Measurements from ENCODE around the gene CCDC87. TPM values are rescaled to one million over a fixed set of nuclear protein-coding genes. Genes with fewer than 3 reads are reported as not detected.
A peak's percentile ranks its signal among the peaks of the same experiment; 100 is the strongest.

Gene CCDC87
- total and polyA plus RNA-seq, 2 donors (not counting 3 experiments of a cell fraction or from before 2014, with no cell fraction given) = 0.06 to 0.22 TPM

- Histone ChIP-seq H3K9me3 (replicated peaks; ENCODE audit: control insufficient read depth, insufficient read depth, low read length) (no peaks in the 10 kb centered on the region), H3K27me3 (ENCODE audit: control insufficient read depth in 2 of 2, insufficient read depth in 2 of 2, low read length in 2 of 2) (no peaks in the 10 kb centered on the region), H2AFZ (ENCODE audit: low read depth, low read length) (no peak overlapping the region), H3K36me3 (ENCODE audit: control insufficient read depth in 2 of 2, extremely low read depth in 1 of 2, insufficient read depth in 2 of 2, low read length in 2 of 2) (peaks cover 44 to 54% of the 10 kb centered on the region in 2 experiments), H3K4me1 (ENCODE audit: control insufficient read depth, extremely low read depth, insufficient read depth, low read length) (peaks cover 9% of the 10 kb centered on the region), H3K9ac (replicated peaks; ENCODE audit: extremely low read depth, insufficient read depth, low read length) (no peak overlapping the region), H3K79me2 (ENCODE audit: control insufficient read depth, insufficient read depth, low read length) (peaks cover 99% of the 10 kb centered on the region), H3K4me3 (replicated peaks in 1 of 3; ENCODE audit: insufficient read depth in 1 of 3, low read depth in 1 of 3, low read length in 3 of 3) (no peak overlapping the region), H3K4me2 (ENCODE audit: insufficient read depth, low read length) (no peak overlapping the region), H3K27ac (ENCODE audit: insufficient read depth, low read depth, low read length) (no peak overlapping the region), H4K20me1 (replicated peaks; ENCODE audit: control insufficient read depth, extremely low read depth, insufficient read depth, low read length) (peaks cover 20% of the 10 kb centered on the region), H3K9me1 (replicated peaks; ENCODE audit: control insufficient read depth, extremely low read depth, insufficient read depth, low read length) (no peaks in the 10 kb centered on the region)
- BruUV-seq (replicated peaks) = no TSS peak
- dilution Hi-C loops (cut with MboI; ENCODE audit: extremely low pct_ligation_motif_present, low sequenced_read_pairs) = no loop called here
- TF ChIP-seq POLR2A (IDR thresholded peaks at IDR 0.05; ENCODE audit: low read depth, low read length) (peak; percentile 15), GATA2 (IDR thresholded peaks at IDR 0.05; ENCODE audit: insufficient read depth, insufficient read length, low read depth, low read length) (no peak), CTCF (IDR thresholded peaks at IDR 0.05; ENCODE audit: extremely low read depth in 1 of 2, insufficient read depth in 1 of 2, low read depth in 1 of 2, low read length in 2 of 2) (no peak)
- FAIRE-seq = no peak
- ChIA-PET CTCF (interaction anchor here (1.0 to 2.4 kb wide), 2 partner anchors 14 to 54 kb away, joined by 3 to 8 read pairs; no protein-coding TSS in a partner anchor), POLR2A (no interaction called here)
- DNase-seq (ENCODE audit: low read depth, low spot score) = no peak
- intact Hi-C loops (cut with micrococcal nuclease) = no loop called here
These were observed 31.6 kb upstream of the CCDC87 start for GRCh38 chr11:66624450-66624849.

GRCh38 chr11:66619080-66619554 lies 26.3 kb upstream of the CCDC87 start:
- Histone ChIP-seq H3K27me3 (ENCODE audit: control insufficient read depth in 2 of 2, insufficient read depth in 2 of 2, low read length in 2 of 2) (no peaks in the 10 kb centered on the region), H3K79me2 (ENCODE audit: control insufficient read depth, insufficient read depth, low read length) (peaks cover 75% of the 10 kb centered on the region), H3K4me3 (replicated peaks in 1 of 3; ENCODE audit: insufficient read depth in 1 of 3, low read depth in 1 of 3, low read length in 3 of 3) (peak overlapping the region in 2 of 3 experiments; percentile 75 to 93), H2AFZ (ENCODE audit: low read depth, low read length) (no peak overlapping the region), H3K9ac (replicated peaks; ENCODE audit: extremely low read depth, insufficient read depth, low read length) (peak overlapping the region; percentile 68), H3K9me1 (replicated peaks; ENCODE audit: control insufficient read depth, extremely low read depth, insufficient read depth, low read length) (no peaks in the 10 kb centered on the region), H3K9me3 (replicated peaks; ENCODE audit: control insufficient read depth, insufficient read depth, low read length) (no peaks in the 10 kb centered on the region), H4K20me1 (replicated peaks; ENCODE audit: control insufficient read depth, extremely low read depth, insufficient read depth, low read length) (peaks cover 20% of the 10 kb centered on the region), H3K4me2 (ENCODE audit: insufficient read depth, low read length) (peak overlapping the region; percentile 94), H3K36me3 (ENCODE audit: control insufficient read depth in 2 of 2, extremely low read depth in 1 of 2, insufficient read depth in 2 of 2, low read length in 2 of 2) (peaks cover 5 to 8% of the 10 kb centered on the region in 2 experiments), H3K27ac (ENCODE audit: insufficient read depth, low read depth, low read length) (peak overlapping the region; percentile 37), H3K4me1 (ENCODE audit: control insufficient read depth, extremely low read depth, insufficient read depth, low read length) (peaks cover 24% of the 10 kb centered on the region)
- peak; percentile 77 for FAIRE-seq
- CTCF ChIA-PET = interaction anchor here (0.8 to 1.6 kb wide), 4 partner anchors 12 to 26 kb away, joined by 3 to 6 read pairs (median 4); partner anchors contain the start of genes CCDC87 and CCS
- POLR2A ChIA-PET = interaction anchor here (0.6 to 1.3 kb wide), 3 partner anchors 11 to 216 kb away, joined by 4 to 9 read pairs (median 4); partner anchors contain the start of gene RBM4
- DNase-seq (ENCODE audit: low read depth, low spot score) = peak; percentile 56
- TF ChIP-seq EZH2 (IDR thresholded peaks at IDR 0.05; ENCODE audit: borderline replicate concordance, low read depth, low read length, severe bottlenecking) (no peak), GATA2 (IDR thresholded peaks at IDR 0.05; ENCODE audit: insufficient read depth, insufficient read length, low read depth, low read length) (no peak), POLR2AphosphoS5 (IDR thresholded peaks at IDR 0.05; ENCODE audit: insufficient read depth, low read depth, low read length) (no peak), FOS (IDR thresholded peaks at IDR 0.05; ENCODE audit: borderline replicate concordance, insufficient read depth, low read length) (no peak), CTCF (IDR thresholded peaks at IDR 0.05; ENCODE audit: extremely low read depth in 1 of 2, insufficient read depth in 1 of 2, low read depth in 1 of 2, low read length in 2 of 2) (no peak)
- dilution Hi-C loops (cut with MboI; ENCODE audit: extremely low pct_ligation_motif_present, low sequenced_read_pairs) = no loop called here
- intact Hi-C loops (cut with micrococcal nuclease) = no loop called here
- no TSS peak for BruUV-seq (replicated peaks)
